Peyer's patch (tissue), 4 donors: ENCODE measurements around the gene CUBN.

Source experiments
- POLR2A ChIP-seq, 2 donors: fragments of 450-650 bp; IDR thresholded peaks; one replicate each; pipeline ENCODE4 v1.5.1; 2017; ENCODE audit warnings: antibody characterized with exemption in 2 of 2, mild to moderate bottlenecking in 2 of 2, moderate library complexity in 2 of 2
- TF ChIP-seq, protein P1 (sequence below), 6 experiments: fragments of 450-650 bp in 4 of 6; fragments of 200-600 bp in 2 of 6; sonication (generic) in 1 of 6; IDR thresholded peaks; one replicate each; pipeline ENCODE4 v1.5.1; 2017 to 2019; ENCODE audit warnings: antibody characterized with exemption in 6 of 6, mild to moderate bottlenecking in 3 of 6, moderate library complexity in 1 of 6

DNA sequence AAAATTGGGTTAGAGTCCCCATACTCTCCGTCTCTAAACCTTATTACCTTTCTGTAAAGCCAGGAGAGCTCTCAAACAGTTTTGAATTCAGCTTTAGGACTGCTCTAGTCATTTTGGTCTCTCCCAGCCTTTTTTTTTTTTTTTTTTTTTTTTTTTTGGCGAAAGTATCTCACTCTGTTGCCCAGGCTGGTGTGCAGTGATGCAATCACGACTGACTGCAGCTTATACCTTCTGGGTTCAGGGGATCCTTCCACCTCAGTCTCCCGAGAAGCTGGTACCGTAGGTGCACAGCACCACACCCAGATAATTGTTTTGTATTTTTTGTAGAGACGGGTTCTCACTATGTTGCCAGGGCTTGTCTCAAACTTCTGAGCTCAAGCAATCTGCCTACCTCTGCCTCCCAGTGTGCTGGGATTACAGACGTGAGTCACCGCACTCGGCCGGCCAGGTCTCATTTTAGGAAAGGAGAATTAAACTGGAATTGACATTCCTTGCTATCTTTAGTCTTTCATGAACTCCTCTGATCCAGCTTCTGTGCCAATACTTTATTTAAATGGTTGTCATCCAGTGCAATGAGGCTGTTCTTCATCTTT lies 281.0 kb downstream of the CUBN start:
- TF ChIP-seq, protein P1, sequence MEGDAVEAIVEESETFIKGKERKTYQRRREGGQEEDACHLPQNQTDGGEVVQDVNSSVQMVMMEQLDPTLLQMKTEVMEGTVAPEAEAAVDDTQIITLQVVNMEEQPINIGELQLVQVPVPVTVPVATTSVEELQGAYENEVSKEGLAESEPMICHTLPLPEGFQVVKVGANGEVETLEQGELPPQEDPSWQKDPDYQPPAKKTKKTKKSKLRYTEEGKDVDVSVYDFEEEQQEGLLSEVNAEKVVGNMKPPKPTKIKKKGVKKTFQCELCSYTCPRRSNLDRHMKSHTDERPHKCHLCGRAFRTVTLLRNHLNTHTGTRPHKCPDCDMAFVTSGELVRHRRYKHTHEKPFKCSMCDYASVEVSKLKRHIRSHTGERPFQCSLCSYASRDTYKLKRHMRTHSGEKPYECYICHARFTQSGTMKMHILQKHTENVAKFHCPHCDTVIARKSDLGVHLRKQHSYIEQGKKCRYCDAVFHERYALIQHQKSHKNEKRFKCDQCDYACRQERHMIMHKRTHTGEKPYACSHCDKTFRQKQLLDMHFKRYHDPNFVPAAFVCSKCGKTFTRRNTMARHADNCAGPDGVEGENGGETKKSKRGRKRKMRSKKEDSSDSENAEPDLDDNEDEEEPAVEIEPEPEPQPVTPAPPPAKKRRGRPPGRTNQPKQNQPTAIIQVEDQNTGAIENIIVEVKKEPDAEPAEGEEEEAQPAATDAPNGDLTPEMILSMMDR (IDR thresholded peaks at IDR 0.05), result no peak
- TF ChIP-seq POLR2A (IDR thresholded peaks at IDR 0.05), result no peak
